HG02870 (cell line): Measurements from ENCODE around the gene VAMP2.

Experiments
- ATAC-seq: cut with Tn5 transposase; IDR thresholded peaks from one replicate; pipeline ENCODE4 v1.9.1; 2021; ENCODE audit warnings: mild to moderate bottlenecking, moderate library complexity; ENCODE audit not compliant: unreplicated experiment

Gene VAMP2

GRCh38 chr17:8124350-8125153, 38.2 kb downstream of the VAMP2 start:
- ATAC-seq: no peak

- no peak for ATAC-seq
These were observed 38.9 kb downstream of the VAMP2 start, which contains the start of gene HES7 for GRCh38 chr17:8123695-8124349. Gene HES7 (minus strand): TSS chr17:8124106. CDS start chr17:8124084, 22 bp downstream.

GRCh38 chr17:8122924-8123694, 39.6 kb downstream of the VAMP2 start:
- no peak for ATAC-seq

GRCh38 chr17:8122422-8122923, 40.3 kb downstream of the VAMP2 start:
- ATAC-seq: no peak

- ATAC-seq: peak; percentile 23
These were observed 40.9 kb downstream of the VAMP2 start for GRCh38 chr17:8121681-8122421.

GRCh38 chr17:8121407-8121680, 41.4 kb downstream of the VAMP2 start:
- peak; percentile 1 for ATAC-seq

- no peak for ATAC-seq
These were observed 42.0 kb downstream of the VAMP2 start for GRCh38 chr17:8120520-8121406.

- ATAC-seq: peak; percentile 25
These were observed 42.9 kb downstream of the VAMP2 start for GRCh38 chr17:8119581-8120519.

- ATAC-seq: peak; percentile 40
These were observed 43.8 kb downstream of the VAMP2 start for GRCh38 chr17:8118769-8119580.

GRCh38 chr17:8117980-8118768, 44.6 kb downstream of the VAMP2 start, which contains the start of gene ALOXE3:
Gene ALOXE3 (minus strand): TSS chr17:8118514. CDS start chr17:8117990, 524 bp downstream.
- ATAC-seq: no peak

- ATAC-seq: no peak
These were observed 45.3 kb downstream of the VAMP2 start for GRCh38 chr17:8117367-8117979.

- ATAC-seq: no peak
These were observed 46.0 kb downstream of the VAMP2 start for GRCh38 chr17:8116776-8117175.

GRCh38 chr17:8110907-8111306, 51.8 kb downstream of the VAMP2 start:
- no peak for ATAC-seq

- no peak for ATAC-seq
These were observed 52.3 kb downstream of the VAMP2 start for GRCh38 chr17:8110456-8110804.

- ATAC-seq: no peak
These were observed 52.9 kb downstream of the VAMP2 start for GRCh38 chr17:8109661-8110455.
